HG02588 (cell line): ENCODE results near the gene FBXO17.
"Not testable (repeated sequence)": the region's sequence is repeated elsewhere in the genome, so short reads cannot be mapped to it uniquely, and the experiment has no call there.

Experiments used
- ATAC-seq: cut with Tn5 transposase; IDR thresholded peaks from one replicate; pipeline ENCODE4 v1.9.1; 2021; ENCODE audit warnings: mild to moderate bottlenecking, moderate library complexity; ENCODE audit not compliant: unreplicated experiment

Gene FBXO17

DNA sequence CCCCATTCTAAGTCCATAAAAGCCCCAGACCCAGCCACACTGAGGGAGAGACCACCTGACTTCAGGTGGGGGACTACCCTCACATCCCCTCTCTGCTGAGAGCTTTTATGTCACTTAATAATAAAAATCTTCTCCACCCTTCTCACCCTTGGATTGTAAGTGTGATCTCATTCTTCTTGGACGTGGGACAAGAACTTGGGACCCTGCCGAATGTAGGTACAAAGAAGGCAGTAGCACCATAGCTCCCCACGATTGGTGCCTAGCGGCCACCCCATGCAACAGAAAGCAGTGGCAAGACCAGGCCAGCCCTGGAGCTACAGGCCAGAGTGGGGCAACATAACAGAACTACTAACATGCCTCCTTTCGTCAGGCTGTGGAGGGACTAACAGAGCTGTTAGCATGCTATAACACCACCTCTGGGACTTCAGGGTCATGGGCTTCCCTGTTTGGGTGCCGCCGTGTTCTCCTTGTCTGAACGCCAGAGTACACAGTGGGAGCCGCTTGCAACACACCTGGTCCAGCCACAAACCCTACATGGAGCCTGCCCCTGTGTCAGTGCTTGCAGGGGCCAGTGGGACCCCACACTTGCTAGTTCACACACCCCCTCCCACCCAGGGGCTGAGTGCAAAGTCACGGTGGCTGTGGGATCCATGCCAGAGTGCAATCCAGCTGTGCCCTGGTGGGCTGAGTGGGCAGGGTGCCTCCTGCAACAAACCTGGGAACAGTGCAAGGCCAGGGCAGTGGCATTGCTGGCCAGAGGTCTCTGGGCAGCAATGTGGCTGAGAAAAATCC is 5.2 kb upstream of the FBXO17 start:
- ATAC-seq = no peak

- ATAC-seq = no peak
These were observed 4.3 kb upstream of the FBXO17 start for GRCh38 chr19:38979812-38980211.

DNA sequence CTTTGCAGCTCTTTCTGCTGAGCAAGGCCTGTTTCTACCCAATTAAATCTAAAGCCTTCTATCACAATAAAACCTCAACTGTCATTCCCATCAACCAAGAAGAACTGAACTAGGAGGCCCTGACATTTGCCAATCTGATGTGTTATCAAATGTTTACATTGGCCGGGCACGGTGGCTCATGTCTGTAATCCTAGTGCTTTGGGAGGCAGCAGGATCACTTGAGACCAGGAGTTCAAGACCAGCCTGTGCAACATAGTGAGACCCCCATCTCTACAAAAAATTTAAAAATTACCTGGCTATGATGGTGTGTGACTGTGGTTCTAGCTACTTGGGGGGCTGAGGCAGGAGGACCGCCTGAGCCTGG is 2.8 kb upstream of the FBXO17 start:
- no peak for ATAC-seq

GRCh38 chr19:38977445-38978325 is 2.1 kb upstream of the FBXO17 start:
- no peak for ATAC-seq

GRCh38 chr19:38975861-38976271 is 324 bp upstream of the FBXO17 start:
- no peak for ATAC-seq

DNA sequence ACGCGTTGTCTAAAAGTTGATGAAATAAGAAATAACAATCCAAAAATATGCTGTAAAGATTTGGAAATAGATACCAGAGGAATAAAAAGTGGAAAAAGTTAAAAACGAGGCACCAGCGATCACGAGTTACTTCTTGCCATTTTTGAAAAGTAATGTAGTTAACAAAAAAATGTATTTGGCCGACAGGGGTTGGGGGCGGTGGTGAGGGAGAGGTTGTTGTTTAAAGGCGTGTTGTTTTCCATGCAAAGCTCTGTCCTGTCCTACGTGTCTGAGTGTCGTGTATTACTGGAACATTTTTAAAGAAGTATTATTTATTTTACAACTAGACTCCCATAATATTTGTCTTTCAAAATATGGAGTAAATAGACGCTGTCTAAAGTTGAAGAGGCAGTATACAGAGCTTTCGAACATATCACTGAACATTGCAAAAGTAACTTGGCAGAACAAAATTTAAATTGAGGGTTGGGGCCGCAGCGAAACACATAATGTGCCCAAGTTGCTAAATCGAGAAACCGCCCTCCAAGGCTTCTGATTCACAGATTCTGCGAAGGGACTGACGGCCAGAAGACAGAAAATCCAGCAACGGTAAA is 823 bp downstream of the FBXO17 start:
- ATAC-seq = no peak

DNA sequence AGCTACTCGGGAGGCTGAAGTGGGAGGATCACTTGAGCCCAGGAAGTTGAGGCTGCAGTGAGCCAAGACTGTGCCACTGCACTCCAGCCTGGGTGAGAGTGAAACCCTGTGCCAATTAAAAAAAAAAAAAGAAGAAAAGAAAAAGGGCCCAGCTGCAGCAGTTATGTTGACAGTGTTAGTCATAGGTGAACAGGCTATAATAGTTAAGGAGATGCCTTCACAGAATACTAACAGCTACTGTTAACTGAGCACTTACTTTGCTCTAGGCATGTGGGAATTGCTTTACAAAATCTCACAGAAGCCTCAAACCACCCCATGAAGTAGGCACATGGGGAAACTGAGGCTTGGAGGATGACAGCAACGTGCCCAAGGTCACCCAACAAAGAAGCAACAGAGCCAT is 3.9 kb downstream of the FBXO17 start:
- ATAC-seq = no peak

DNA sequence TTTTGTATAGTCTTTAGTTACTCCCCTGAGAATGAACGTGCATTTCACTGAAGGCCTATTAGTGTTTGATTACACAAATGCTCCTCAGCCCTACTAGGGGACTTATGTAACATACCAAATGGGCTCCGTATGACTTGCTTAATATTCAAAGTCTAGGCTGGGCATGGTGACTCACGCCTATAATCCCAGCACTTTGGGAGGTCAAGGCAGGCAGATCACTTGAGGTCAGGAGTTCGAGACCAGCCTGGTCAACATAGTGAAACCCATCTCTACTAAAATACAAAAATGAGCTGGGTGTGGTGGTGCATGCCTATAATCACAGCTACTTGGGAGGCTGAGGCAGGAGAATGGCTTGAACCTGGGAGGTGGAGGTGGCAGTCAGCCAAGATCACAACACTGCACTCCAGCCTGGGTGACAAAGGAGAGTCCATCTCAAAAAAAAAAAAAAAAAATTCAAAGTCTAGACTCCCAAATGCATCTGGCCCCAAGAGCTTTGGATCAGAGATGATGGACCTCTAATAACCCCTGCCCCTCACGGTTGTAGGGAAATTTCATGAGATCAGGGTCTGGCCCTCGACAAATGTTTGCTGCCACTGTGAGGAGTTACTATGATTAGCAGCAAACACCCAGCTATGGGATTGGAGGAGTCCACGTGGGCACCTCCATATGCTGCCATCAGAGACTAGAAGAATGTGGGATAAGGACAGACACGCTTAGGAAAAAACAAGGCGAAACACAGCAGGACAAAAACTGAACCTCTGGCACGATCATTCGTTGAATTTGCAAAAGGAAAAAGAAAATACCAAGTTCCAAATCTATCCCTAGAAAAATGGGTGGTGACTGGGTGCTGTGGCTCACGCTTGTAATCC is 4.6 kb downstream of the FBXO17 start:
- no peak for ATAC-seq

- ATAC-seq = not testable (repeated sequence)
These were observed 9.4 kb downstream of the FBXO17 start for GRCh38 chr19:38966149-38966548.

DNA sequence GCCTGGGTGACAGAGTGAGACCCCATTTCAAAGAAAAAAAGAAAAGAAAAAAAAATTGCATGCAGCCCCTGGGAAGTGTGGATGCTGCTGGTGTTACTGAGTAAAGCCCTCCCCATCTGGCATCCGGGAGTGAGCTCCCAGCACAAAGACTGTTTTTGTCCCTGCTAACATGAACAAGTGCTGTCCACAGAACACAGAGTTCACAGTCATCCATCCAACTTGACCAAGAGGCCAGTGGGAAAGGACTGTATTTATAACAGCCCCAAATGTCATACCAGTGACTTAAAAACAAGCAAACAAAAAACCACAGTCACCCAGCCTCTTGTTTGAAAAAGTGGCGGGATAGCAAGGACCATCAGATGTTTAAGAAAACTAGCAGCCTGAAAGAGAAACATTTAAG is 10.8 kb downstream of the FBXO17 start:
- no peak for ATAC-seq

DNA sequence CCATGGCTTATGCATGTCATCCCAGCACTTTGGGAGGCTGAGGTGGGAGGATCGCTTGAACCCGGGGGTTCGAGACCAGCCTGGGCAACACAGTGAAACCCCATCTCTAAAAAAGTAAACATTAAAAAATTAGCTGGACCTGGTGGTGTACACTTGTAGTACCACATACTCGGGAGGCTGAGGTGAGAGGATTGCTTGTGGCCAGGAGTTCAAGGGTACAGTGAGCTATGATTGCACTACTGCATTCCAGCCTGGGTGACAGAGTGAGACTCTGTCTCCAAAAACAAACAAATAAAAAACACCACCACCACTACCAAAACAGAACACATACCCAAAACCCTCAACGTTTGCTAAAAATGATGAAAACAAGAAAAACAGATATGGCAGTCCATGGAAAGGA is 15.9 kb downstream of the FBXO17 start:
- no peak for ATAC-seq

GRCh38 chr19:38958301-38958700 is 17.2 kb downstream of the FBXO17 start:
- no peak for ATAC-seq

DNA sequence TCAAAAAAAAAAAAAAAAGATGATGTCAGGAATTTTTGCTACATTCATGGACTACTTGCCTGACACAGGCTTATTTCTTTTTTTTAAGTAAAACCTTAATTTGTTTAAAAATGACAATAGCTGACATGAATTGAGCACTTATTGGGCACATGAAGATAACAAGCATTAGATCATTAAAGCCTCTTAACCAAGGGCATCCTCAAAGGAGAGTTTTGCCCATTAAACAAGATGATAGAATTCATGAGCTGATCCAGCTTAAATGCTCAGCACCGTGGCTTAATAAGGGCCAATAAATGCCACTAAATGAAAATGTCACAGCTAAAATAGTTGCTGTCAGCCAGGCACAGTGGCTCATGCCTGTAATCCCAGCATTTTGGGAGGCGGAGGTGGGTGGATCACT is 19.3 kb downstream of the FBXO17 start:
- ATAC-seq = no peak

GRCh38 chr19:38953677-38954076 is 21.9 kb downstream of the FBXO17 start:
- no peak for ATAC-seq

DNA sequence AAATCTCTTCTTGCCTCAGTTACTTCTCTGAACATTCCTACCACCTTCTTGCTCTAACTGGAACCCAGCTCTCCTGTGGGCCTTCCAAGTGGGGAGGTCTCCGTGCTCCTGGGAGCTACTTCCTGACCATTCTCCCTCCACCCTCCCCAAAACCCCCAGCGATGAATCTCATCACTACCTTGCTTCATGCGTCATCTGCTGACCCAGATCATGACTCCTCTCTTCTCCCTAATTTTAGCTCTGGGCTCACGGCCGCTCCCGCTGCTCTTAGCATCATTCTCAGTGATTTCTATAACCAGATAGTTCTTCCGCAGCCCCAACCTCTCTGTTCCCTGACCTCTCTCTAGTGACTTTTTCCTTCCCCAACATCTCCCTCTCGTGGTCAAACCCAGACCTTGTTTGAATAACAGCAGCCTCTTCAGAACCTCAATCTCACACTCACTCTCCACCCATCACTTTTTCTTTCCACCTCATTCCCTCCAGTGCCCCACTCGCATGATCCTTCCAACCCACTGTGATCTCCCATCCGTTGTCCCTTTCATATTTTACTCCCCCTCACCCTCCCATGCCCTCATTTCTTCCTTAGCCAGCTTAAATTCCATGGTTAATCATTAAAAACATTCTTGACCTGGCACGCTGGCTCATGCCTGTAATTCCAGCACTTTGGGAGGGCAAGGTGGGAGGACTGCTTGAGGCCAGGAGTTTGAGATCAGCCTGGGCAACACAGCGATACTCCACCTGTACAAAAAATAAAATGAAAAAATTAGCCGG is 23.0 kb downstream of the FBXO17 start:
- ATAC-seq = no peak

DNA sequence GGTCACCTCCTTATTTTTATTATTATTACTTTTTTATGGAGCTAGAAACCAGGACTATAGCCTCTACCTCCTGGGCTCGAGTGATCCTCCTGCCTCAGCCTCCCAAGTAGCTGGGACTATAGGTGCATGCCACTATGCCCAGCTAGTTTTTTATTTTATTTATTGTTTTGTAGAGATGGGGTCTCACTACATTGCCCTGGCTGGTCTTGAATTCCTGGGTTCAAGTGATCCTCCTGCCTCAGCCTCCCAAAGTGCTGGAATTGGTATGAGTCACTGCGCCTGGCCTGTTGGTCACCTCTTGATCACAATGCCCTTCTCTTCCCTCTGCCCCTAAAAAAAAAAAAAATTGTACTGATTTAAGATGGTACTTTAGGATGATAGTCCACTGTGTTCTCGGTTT is 24.4 kb downstream of the FBXO17 start:
- no peak for ATAC-seq

GRCh38 chr19:38949580-38950367 is 25.8 kb downstream of the FBXO17 start:
- ATAC-seq = peak; percentile 51

DNA sequence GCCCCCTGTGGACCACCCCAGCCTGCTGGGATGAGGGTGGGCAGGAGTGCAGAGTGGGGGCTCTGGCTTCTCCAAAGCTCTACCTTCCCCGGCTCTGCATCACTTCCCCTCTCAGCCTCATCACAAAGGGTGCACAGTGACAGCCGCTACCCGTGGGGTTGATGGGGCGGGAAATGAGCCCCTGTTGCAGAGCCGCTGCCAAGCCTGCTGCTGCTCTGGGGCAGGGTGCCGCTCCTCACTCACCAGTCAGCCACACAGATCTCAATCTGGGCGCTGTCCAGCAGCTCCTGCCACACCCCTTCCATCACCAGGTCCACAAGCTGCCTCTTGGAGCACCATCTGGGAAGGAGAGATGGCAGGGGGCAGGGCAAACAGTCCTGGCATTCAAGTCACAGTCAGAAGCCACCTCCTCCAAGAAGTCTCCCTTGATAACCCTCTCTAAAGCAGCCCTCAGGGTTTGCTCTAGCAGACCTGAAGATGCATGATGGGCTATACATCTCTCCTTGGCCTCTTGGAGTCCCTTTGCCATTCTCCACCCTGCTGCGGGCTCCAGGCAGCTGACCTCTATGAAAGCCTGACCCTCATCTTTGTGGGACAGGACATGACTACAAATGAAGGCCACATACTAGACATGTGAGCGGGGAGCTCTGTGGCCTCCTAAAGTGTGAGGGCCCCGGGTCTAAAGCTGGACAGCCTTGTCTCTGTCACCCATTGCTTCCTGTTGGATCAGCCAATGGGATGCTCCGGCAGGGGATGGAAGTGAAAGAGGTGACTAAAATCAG is 29.1 kb downstream of the FBXO17 start:
- no peak for ATAC-seq
